Measurements from ENCODE around the gene IGFBPL1. TPM values are rescaled to one million over a fixed set of nuclear protein-coding genes. Genes with fewer than 3 reads are reported as not detected.

The IGFBPL1 gene
- total and polyA plus RNA-seq, 8 donors: 0.12 to 2.2 (median 0.72) TPM

DNA sequence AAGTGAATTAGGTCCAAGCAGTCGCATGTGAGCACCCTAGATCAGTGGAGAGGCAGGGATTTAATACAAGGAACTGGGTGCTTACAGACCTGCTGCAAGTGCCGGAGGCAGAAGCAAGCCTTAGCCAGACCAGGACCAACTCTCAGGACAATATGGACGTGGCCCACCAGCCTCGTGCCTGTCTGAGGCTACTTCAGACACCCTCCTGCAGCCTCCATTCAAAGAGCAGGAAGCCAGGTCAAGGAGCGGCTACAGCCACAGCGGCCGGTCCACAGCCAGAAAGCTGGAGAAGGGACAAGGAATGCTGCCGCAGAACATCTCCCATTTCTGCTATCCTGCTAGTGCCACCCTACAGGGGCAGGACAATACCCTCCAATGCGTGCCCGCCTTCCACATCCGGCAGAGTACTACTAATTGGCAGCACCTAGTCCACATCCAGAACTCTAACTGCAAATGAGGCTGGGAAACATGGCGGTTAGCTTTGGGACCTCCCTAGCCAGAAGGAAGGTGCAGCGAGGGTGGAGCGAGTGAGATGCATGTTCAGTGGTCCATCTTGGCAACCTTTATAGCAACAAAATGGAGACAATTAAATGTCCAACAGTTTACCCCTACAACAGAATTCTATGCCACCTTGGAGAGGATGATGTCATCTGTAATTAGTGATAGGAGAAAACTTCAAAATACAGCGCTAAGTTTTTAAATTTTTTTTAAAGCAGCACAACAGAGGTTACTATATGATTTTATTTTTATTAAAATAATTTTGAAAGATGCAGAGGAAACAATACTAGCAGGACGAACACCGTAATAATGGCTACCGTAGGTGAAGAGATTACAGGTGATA, 32.8 kb downstream of the IGFBPL1 start:
- WGBS, 2 donors: 77 to 78% methylated on average over 18 of the region's 18 CpGs
- TF ChIP-seq, protein P1, sequence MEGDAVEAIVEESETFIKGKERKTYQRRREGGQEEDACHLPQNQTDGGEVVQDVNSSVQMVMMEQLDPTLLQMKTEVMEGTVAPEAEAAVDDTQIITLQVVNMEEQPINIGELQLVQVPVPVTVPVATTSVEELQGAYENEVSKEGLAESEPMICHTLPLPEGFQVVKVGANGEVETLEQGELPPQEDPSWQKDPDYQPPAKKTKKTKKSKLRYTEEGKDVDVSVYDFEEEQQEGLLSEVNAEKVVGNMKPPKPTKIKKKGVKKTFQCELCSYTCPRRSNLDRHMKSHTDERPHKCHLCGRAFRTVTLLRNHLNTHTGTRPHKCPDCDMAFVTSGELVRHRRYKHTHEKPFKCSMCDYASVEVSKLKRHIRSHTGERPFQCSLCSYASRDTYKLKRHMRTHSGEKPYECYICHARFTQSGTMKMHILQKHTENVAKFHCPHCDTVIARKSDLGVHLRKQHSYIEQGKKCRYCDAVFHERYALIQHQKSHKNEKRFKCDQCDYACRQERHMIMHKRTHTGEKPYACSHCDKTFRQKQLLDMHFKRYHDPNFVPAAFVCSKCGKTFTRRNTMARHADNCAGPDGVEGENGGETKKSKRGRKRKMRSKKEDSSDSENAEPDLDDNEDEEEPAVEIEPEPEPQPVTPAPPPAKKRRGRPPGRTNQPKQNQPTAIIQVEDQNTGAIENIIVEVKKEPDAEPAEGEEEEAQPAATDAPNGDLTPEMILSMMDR (IDR thresholded peaks at IDR 0.05): no peak
- no peak for ATAC-seq
- no peak for FAIRE-seq
- Histone ChIP-seq H3K9me3 (no peaks in the 10 kb centered on the region), H3K36me3 (peaks cover 0 to 7% (median 5%) of the 10 kb centered on the region in 3 donors), H3K4me1 (peaks cover 0 to 7% (median 4%) of the 10 kb centered on the region in 3 donors), H3K4me3 (peak overlapping the region in 2 of 4 donors; percentile 71 to 75), H3K27me3 (no peaks in the 10 kb centered on the region), H3K27ac (no peak overlapping the region)
- intact Hi-C loops (cut with DNase I): no loop called here
- no peak for DNase-seq

DNA sequence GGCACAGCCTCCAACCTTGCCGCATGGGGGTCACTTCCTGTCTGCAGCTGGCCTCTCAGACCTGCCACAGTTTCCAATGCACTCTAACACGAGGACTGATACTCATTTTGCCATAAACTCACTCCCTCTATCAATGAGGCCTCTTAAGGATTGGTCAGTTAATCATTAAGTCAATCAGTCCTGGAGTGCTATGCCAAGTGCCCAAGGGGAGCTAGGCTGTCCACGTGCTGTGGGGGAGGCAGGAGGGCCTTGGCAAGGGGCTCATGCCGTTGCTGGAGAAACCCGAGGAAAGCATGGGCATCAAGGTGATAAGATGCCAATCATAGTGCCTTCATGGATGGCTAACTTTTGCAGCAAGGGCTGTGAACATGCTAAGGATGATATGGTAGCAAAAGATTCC, 33.4 kb downstream of the IGFBPL1 start:
- H3K27ac ChIP-seq: no peak overlapping the region
- no peak for FAIRE-seq
- WGBS, 2 donors: 24 to 26% methylated on average over 5 of the region's 5 CpGs
- no peaks in the 10 kb centered on the region for H3K9me3 ChIP-seq
- no peak overlapping the region for H3K4me3 ChIP-seq
- no peak for ATAC-seq
- no peak for DNase-seq
- TF ChIP-seq, protein P1 (IDR thresholded peaks at IDR 0.05): no peak
- intact Hi-C loops (cut with DNase I): no loop called here
- peaks cover 0 to under 1% (median 0%) of the 10 kb centered on the region in 3 donors for H3K36me3 ChIP-seq
- H3K27me3 ChIP-seq: no peaks in the 10 kb centered on the region
- peaks cover 0 to 7% (median 4%) of the 10 kb centered on the region in 3 donors for H3K4me1 ChIP-seq

DNA sequence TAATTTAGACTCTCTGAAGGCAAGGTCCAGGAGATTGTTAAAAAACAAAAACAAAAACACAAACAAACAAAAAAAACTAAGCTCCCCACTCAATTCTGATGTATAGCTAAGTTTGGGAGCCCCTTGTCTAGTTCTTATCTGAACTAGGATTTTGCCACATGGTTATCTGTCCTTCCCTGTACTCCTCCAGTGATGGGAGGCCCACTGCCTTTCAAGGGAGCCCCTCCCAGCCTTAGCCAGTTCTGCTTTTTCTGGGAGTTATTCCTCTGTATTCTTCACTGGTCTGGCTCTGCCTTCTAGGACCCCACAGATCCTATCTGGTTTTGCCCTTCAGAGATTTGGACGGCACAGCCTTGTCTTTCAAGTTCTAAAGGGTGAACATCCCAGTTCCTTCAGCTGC, 33.8 kb downstream of the IGFBPL1 start:
- FAIRE-seq (no peak), DNase-seq (no peak), ATAC-seq (no peak)
- WGBS, 2 donors: 50 to 52% methylated on average over 1 of the region's 1 CpG
- H3K27ac ChIP-seq: no peak overlapping the region
- H3K4me3 ChIP-seq: no peak overlapping the region
- peaks cover 0 to 7% (median 4%) of the 10 kb centered on the region in 3 donors for H3K4me1 ChIP-seq
- H3K9me3 ChIP-seq: no peaks in the 10 kb centered on the region
- H3K27me3 ChIP-seq: no peaks in the 10 kb centered on the region
- no peaks in the 10 kb centered on the region for H3K36me3 ChIP-seq
- intact Hi-C loops (cut with DNase I): no loop called here
- TF ChIP-seq, protein P1 (IDR thresholded peaks at IDR 0.05): no peak

DNA sequence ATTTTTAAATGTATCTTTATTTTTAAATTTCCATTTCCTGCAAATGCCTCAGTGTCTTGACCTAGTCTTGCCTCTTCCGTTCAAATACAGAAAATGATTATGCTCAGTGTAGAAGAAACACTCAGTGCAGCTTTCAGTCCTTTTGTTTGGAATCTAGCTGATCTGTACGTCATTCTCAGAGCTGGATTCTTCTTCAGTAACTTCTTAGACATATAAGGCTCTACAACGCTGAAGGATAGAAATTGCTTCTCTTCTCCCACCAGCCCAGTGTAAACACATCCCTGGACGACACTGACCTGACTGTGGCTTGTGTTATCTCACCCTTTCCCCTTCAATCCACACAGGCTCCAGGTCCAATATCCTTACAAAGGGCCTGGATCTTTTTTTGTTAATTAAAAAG, 34.9 kb downstream of the IGFBPL1 start:
- FAIRE-seq (no peak), ATAC-seq (no peak), DNase-seq (no peak)
- Histone ChIP-seq H3K27me3 (no peaks in the 10 kb centered on the region), H3K9me3 (no peaks in the 10 kb centered on the region), H3K4me3 (no peak overlapping the region), H3K4me1 (peaks cover 0 to 7% (median 4%) of the 10 kb centered on the region in 3 donors), H3K36me3 (no peaks in the 10 kb centered on the region), H3K27ac (peak overlapping the region in 1 of 4 donors; percentile 36)
- 61% methylated on average over 4 of the region's 4 CpGs for whole genome bisulfite sequencing, 2 donors
- TF ChIP-seq, protein P1 (IDR thresholded peaks at IDR 0.05): no peak
- intact Hi-C loops (cut with DNase I): no loop called here
